DMS153 treated with DMSO at 0.1 percent for 48 hours (cell line): Measurements from ENCODE around the gene FBXO15.
A peak's percentile ranks its signal among the peaks of the same experiment; 100 is the strongest.

Experiments used
- DNase-seq: peaks from one replicate; lab custom pipeline; 2025; ENCODE audit not compliant: unreplicated experiment; lab: John Stamatoyannopoulos, UW

Gene FBXO15, protein sequence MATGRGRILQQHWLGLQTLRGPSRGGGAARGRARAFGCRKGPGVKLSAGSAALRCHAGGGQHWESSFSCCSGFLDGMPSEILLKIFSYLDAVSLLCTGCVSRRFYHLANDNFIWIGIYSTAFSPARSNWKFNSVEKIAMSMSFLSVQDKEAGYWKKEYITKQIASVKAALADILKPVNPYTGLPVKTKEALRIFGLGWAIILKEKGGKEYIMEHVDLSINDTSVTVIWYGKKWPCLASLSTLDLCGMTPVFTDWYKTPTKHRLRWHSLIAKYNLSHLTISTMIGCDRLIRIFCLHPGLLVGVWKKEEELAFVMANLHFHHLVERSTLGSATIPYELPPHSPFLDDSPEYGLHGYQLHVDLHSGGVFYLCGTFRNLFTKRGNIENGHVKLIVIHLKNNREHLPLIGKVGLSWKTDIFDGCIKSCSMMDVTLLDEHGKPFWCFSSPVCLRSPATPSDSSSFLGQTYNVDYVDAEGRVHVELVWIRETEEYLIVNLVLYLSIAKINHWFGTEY

DNA sequence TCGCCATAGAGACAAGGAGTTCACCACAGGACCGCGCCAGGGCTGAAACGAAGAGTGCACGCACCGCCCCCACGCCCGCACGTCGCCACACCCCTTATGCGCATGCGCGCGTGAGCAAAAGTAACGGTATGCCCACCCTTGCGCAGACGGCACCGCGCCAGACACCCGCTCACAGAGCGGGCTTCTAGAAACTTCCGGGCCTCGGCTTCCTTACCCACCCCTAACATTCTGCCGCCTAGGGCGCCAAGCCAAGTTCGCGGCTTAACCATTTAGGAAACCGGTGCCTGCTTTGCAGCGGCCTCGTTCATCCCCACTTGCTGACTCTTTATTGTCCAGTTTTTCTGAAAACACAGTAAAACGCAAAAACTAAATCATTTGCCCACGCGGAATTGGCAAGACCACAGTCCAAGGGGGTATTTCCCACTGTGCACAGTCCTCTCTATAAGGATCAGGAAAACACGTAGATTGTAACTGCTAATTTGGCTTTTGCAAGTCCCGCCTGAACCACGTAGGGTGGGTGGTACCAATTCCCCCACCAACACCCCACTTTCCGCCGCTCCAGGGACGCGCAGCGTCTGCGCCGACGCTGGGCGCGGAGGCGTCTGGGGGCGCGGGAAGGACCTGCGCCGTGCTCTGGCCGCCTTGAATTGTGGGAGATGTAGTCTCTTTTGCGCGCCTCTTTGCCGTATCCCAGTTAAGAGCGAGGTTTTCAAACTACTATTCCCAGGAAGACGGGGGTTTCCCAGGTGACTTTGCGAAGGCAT, at the start of gene FBXO15, which contains the start of gene TIMM21:
Gene FBXO15 (minus strand): TSS at position 56 of the 764 bp plus-strand sequence. CDS start 49 bp downstream, at position 7.
Gene TIMM21 (plus strand): TSS at position 745 of the 764 bp plus-strand sequence. CDS start 286 bp downstream, outside the sequence.
- DNase-seq: peak; percentile 95

DNA sequence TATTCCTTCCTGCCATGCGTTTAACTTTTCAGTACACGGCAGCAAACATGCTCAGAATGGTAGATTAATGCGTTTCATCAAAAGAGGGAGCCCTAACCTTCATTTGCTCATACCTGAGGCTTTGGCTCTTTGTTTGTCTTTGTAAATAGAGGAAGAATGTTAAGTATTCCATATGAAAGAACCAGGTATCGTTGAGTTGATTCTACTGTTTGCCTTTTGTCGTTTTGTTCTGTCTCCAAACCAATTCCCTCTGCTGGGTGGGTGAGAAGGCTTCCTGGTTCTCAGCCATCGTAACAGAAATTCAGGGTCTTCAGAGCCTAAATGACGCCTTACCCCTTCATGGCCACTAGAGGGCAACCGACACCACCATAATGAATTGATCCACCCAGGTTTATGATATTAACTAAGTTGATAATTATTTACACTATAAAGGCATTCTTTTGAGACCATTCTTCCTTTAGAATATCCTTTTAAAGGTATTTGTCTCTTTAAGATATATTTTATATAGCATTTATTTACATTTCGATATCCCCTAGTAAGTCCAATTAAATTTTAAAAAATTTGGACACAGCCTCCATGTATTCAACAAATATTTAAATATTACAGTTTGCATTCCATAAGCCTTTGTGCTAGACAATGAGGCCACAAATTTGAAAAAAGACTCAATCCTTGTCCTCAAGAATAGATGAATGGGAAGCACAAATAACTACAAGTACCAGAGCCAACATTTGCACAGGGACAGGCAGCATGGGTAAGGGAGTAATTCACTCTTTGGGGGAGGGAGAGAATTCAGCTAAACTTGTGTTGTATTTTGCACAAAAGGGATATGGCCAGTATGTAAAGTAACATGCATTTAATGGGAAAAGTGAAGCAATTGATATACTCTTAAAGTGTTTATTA, 48.8 kb upstream of the FBXO15 start:
- peak; percentile 82 for DNase-seq

DNA sequence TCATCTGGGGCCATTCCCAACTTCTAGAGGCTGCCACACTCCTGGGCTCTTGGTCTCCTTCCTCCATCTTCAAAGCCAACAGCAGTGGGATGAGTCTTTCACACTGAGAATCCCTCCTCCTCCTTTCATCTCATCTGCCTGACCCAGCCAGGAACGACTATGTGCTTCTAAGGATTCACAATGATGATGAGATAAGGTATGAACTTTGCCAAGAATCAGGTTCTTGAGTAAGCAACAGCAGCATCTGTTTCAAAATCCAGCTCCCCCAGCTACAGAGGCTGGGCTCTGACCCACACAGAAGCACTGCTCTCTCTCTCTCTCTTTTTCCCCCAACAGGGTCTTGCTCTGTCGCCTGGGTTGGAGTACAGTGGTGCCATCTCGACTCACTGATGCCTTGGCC, 47.1 kb upstream of the FBXO15 start:
- no peak for DNase-seq

DNA sequence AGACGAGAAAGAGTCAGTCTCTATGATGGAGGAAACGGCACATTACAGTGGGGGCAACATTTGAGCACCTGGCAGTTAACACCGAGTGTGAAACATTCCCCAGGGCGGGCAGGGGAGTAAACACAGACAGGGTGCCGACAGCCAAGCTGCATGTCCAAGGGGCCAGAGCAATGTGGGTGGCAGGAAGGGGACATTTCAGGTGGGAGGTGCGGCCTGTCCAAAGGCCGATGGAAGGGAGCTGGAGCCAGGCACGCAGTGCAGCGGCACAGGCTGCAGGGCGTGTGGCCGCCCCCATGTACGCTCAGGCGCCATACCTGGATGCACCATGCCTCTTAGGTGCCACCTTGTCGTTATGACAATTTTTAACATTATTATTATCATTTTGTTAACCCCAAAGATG, 43.9 kb upstream of the FBXO15 start:
- no peak for DNase-seq

DNA sequence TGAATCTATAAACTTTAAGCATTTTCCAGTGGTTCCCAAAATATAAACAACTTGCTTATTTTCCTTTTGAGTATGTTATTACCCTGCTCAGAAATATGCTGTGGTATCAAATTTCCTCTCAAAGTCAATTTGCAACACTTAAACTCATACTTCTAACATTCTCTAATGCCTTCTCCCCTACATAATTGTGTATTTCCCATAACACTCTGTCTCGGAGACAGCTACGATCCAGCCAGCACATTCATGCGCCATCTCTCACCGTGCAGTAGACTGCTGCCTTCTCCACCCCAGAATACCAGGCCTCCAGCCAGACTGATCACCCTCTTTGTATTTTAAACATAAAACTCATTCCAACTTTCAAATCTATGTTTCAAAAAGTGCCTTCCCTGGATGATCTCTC, 42.5 kb upstream of the FBXO15 start:
- DNase-seq: no peak

DNA sequence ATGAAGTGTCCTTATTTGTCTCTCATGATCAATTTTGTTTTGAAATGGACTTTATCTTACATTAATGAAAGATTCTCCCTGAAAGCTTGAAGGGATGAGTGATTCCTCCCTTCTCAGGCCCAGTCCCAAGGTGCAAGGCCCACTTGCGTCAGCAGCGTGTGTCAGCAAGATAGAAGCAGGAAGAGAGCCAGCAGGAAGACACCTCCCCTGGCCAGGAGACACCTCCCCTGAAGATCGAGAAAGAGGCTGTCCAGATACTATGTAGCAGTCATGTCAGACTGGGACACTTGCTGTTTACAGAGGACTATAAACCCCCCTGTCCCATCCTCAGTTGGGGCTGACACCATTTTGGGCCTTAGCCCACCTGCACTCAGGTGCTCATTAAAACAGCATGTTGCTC, 39.0 kb upstream of the FBXO15 start:
- DNase-seq: no peak

DNA sequence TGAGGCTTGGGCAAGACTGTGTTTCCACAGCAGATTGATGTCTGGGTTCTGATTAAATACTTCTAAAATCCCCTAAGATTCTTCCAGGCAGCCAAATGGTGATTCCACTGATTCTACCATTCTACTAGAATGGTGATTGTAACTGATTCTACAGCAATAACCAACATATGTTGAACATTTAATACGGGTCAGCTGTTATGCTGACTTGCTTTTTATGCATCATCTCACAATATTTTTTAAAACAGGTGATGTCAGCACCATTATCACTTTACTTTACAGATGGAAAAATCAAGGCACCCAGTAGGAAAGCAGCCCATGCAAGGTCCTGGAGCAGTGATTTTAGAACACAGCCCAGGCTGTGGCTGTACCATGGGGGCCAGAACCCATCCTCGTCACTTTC, 38.2 kb upstream of the FBXO15 start:
- no peak for DNase-seq

DNA sequence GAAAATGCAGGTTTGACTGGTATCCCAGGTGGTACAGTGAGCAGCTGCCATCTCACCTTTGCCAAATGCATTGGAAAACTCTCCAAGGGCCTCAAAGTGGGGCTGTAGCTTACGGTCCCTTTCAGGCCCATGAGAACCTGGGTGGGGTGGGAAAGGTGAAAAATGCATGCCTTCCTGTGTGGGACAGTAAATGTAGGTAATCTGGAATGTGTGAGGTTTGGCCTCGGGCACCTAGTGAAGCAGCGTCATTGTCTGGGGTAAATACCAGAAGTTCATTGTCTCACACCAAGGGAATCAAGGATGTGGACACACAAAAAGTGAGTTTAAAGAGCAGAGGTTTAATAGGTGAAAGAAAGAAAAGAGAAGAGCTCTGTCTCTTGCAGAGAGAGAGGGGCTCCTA, 37.2 kb upstream of the FBXO15 start:
- DNase-seq: no peak

DNA sequence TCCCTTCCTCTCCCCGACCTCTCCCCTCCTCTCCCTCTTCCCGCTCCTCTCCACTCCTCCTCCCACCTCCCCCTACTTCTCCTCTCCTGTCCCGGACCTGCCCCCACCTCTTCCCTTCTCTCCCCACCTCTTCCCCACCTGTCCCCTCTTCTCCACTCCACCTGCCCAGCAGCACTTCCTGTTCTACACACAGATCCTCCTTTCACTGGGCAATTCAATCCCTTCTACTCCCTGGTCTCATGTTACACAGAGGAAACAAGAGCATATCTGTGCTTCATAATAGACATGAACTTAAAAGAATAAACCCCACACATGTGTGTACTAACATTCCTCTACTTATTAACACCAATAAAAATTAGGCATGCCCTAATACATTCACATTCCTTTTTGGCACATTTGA, 35.5 kb upstream of the FBXO15 start:
- peak; percentile 69 for DNase-seq

DNA sequence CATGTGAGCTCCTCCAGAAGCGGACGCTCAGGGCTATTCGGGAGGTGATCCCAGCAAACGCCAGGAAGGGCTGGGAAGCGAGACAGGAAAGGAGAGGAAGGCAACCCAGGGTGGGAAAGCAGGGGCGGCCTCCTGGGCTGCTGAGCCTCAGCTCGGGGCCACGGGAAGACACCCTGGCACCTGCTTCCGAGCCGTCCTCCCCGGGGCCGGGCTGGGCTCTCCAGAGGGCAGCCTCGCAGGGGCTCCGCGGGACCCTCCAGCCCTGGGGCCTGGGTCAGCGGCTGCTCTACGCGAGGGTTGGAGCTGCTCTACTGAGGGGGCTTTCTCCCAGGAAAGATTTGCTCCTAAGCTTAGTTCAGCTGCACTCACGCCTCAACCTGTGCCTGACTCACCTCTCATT, 34.7 kb upstream of the FBXO15 start:
- DNase-seq: no peak

DNA sequence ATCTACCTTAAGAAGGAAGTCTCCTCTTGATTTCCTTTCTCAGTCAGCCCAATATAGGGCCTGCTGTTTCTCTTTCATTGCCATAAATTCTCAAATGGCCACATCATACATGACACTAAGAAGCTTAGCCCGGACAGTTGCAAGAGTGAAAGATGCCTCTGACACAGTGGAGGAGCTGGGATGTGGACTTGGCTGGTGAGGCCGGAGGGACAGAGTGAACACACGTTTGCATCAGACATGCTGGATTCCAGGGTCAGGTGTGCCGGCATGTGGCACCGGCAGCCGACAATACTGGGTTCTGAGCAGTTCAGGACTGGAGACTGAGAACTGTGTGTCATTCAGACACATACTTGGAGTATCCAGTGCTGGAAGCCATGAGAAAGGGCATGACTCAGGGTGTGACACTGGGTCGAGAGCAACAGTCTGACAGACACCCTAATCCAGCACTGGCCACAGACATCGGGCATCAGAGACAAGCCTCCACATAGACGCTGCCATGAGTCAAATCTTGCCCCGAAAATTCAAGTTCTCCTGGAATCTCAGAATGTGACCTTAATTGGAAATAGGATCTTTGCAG, 32.1 kb upstream of the FBXO15 start:
- no peak for DNase-seq

DNA sequence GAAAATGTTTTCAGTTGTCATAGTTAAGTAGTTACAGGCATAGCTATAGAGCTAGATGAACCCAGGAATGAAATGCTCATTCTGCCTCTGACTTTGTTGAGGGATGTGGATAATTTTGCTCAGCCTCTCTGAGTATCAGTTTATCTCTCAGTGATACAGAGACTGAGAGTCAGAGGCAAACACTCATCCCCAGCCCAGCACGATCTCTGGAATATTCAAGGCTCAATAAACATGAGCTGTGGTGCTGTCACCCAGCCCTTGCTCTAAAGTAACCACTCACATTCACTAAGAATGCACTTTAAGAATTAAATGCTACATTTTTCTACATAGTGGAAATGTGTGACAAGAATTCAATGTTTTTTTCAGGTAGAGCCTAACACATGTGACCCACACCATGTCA, 31.2 kb upstream of the FBXO15 start:
- DNase-seq: no peak

DNA sequence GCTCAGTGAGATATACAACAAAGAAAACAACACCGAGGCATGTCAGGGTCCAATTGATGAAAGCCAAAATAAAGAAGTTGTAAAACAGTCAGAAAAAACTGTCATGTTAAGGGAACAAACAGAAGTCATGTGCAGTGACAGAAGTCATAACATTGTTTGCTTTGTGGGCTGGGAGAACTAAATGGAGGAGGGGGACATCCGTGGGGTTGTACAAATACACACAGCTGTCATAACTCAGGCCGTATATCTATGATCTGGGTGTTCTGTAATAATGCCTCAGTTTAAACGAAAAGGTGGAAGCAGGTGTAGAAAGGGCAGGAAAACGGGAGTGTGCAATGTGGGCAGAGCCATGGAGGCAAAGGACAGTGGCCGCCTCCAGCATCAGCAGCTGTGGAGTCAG, 28.0 kb upstream of the FBXO15 start:
- peak; percentile 68 for DNase-seq

DNA sequence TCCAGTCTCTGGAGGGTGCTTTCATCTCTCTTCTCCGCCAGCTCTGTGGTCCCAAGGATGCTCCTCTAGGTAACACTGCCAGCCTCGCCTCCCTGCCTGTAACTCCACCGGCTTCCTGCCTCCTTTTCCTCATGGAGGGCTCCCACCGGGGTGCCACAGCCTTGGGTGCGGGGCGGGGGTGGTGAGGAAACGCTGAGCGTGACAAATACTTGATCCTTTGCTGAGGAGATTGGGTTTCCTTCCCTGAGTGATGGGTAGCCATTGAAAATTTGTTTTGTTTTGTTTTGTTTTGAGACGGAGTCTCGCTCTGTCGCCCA, 25.8 kb upstream of the FBXO15 start:
- no peak for DNase-seq

DNA sequence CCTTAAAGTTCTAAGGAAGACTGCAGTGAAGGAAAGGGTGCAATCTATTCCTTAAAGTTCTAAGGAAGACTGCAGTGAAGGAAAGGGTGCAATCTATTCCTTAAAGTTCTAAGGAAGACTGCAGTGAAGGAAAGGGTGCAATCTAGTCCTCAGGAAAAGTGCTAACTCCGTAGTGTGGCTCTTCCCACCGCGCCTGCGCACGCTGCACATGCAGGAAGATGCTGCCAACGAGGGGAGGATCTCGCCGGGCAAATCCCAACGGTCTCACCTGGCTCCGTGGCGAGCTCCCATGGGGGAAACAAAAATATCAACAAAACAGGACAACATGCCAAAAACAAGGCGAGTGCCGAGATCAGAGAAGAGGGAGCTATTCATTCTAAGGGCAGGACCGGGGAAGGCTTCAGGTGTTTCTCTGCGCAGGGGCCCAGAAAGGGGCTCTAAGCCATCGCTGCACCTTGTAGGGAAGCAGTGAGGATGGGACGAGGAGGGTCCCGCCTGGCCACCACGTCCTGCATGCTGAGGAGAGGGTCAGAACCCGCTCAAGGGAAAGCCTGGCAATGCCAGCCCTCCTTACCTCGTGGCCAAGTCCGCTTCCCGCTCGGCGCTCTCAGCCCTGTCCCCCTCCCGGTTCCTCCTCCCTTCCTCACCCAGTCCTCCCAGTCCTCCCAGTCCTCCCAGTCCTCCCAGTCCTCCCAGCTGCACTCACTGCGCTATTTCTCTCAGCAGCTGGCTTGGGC, 25.2 kb upstream of the FBXO15 start:
- DNase-seq: peak; percentile 11

DNA sequence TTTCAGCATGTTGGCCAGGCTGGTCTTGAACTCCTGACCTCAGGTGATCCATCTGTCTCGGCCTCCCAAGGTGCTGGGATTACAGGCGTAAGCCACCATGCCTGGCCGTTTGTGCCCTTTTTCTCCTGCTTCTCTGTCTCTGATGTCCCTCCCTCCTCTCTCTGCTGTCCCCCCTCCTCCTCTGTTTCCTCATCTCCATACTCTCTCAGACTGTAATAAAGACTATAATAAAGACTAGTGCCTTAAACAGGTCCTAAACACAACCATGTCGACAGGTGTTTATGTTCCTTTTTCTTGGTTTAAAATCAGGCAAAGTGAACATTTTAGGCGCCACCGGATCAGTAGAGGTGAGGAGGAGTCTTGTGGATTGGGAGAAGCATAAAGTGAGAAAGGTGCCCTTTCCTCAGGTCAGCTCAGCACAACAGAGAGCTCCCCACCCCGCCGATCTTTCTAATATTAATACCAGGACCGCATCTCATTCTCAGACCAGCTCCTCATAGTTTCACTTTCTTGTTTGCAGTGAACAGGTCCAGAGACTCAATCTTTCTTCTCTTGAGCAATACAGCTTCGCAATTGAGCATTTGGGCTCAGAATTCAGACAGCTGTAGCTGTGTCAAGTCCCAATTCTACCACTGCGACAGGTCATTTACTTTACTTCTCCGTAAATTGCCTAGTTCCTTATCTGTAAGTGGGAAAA, 24.4 kb upstream of the FBXO15 start:
- DNase-seq: no peak

DNA sequence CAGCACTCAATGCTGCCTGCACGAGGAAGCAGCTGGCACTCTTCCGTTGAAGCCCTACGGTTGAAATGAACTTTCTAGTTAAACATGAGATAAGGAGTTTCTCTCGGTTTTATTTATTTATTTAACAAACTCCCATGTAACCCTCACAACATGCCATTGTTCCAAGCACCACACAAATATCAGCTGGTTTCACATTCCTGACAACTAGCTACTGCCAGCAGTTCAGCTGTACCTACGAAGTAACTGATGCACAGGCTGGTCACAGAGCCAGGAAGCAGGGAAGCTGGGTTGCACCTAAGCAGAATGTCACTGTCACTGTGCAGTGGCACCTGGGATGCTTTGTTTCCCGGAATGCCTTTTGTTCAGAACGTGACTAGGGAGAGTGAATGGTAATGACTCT, 18.8 kb upstream of the FBXO15 start:
- peak; percentile 23 for DNase-seq

DNA sequence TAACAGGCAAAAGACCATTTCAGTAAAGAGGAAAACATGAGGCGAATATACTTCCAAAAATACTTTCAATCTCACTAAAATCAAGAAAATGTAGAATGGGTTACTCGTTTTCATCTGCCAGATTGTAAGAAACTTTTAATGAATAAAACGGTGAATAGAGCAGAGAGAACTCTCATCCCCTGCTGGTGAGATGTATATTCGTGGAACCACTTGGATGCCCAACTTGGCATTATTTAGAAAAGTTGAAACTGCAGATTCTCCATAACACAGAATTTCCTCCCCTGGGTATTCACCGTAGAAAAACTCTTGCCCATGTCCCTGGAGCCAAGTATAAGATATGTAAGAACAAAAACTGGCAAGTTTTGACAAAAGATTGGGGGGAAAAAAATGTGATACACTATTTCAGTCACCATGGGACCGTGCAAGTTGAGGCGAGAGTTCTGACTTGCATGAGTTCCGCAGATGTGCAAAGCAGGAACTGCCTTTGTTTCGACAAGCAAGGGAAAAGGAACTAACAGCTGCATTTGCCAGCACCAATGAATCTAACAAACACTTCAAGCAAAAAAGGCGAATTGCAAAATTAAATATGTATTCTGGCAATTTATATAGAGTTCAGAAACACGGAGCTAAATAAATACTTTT, 15.5 kb upstream of the FBXO15 start:
- DNase-seq: no peak

DNA sequence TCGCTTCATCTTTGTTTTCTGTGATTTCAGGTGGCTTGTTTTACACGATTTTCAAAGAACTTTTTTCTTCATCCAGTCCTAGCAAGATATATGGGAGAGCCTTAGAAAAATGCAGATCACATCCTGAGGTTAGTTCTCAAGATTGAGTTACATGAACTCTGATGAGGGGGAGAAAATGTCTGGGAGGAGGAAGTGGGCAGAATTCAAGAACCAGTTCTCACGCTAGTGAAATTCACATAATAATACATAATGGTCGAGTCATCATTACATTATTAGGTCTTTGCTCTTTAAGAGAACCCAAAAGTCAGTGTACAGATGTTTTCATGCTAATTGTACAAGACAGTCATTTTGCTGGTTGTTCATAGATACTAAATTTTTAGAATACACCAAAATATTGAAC, 7.6 kb upstream of the FBXO15 start:
- DNase-seq: no peak
